ENCODE results near the gene UGT2B15.

DNA sequence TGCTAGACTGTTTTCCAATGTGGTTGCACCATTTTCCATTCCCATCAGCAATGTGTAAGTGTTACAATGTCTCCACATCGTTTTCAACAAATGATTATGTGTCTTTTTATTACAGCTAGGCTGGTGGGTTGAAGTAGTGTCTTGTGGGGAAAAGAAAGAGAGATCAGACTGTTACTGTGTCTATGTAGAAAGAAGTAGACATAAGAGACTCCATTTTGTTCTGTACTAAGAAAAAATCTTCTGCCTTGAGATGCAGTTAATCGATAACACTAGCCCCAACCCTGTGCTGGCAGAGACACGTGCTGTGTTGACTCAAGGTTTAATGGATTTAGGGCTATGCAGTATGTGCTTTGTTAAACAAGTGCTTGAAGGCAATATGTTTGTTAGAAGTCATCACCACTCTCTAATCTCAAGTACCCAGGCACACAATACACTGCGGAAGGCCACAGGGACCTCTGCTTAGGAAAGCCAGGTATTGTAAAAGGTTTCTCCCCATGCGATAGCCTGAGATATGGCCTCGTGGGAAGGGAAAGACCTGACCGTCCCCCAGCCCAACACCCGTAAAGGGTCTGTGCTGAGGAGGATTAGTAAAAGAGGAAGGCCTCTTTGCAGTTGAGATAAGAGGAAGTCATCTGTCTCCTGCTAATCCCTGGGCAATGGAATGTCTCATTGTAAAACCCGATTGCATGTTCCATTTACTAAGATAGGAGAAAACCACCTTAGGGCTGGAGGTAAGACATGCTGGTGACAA lies 23.0 kb upstream of the UGT2B15 start:
- TF ChIP-seq, protein P1, sequence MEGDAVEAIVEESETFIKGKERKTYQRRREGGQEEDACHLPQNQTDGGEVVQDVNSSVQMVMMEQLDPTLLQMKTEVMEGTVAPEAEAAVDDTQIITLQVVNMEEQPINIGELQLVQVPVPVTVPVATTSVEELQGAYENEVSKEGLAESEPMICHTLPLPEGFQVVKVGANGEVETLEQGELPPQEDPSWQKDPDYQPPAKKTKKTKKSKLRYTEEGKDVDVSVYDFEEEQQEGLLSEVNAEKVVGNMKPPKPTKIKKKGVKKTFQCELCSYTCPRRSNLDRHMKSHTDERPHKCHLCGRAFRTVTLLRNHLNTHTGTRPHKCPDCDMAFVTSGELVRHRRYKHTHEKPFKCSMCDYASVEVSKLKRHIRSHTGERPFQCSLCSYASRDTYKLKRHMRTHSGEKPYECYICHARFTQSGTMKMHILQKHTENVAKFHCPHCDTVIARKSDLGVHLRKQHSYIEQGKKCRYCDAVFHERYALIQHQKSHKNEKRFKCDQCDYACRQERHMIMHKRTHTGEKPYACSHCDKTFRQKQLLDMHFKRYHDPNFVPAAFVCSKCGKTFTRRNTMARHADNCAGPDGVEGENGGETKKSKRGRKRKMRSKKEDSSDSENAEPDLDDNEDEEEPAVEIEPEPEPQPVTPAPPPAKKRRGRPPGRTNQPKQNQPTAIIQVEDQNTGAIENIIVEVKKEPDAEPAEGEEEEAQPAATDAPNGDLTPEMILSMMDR (IDR thresholded peaks at IDR 0.05): no peak
- TF ChIP-seq POLR2AphosphoS5 (IDR thresholded peaks at IDR 0.05; ENCODE audit: low read depth, low read length) (no peak), SIN3A (IDR thresholded peaks at IDR 0.05; ENCODE audit: borderline replicate concordance, insufficient read depth, low read depth, low read length) (no peak)
- TF ChIP-seq, protein P2, sequence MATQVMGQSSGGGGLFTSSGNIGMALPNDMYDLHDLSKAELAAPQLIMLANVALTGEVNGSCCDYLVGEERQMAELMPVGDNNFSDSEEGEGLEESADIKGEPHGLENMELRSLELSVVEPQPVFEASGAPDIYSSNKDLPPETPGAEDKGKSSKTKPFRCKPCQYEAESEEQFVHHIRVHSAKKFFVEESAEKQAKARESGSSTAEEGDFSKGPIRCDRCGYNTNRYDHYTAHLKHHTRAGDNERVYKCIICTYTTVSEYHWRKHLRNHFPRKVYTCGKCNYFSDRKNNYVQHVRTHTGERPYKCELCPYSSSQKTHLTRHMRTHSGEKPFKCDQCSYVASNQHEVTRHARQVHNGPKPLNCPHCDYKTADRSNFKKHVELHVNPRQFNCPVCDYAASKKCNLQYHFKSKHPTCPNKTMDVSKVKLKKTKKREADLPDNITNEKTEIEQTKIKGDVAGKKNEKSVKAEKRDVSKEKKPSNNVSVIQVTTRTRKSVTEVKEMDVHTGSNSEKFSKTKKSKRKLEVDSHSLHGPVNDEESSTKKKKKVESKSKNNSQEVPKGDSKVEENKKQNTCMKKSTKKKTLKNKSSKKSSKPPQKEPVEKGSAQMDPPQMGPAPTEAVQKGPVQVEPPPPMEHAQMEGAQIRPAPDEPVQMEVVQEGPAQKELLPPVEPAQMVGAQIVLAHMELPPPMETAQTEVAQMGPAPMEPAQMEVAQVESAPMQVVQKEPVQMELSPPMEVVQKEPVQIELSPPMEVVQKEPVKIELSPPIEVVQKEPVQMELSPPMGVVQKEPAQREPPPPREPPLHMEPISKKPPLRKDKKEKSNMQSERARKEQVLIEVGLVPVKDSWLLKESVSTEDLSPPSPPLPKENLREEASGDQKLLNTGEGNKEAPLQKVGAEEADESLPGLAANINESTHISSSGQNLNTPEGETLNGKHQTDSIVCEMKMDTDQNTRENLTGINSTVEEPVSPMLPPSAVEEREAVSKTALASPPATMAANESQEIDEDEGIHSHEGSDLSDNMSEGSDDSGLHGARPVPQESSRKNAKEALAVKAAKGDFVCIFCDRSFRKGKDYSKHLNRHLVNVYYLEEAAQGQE (IDR thresholded peaks at IDR 0.05; ENCODE audit: insufficient read depth in 1 of 2, low read depth in 2 of 2, low read length in 1 of 2): no peak
